CD4-positive, alpha-beta T cell treated with Interferon alpha-2 for 1 hour (primary cell): ENCODE measurements around the gene SRP54.
A peak's percentile ranks its signal among the peaks of the same experiment; 100 is the strongest.
"Not testable (repeated sequence)": the region's sequence is repeated elsewhere in the genome, so short reads cannot be mapped to it uniquely, and the experiment has no call there.

Source experiments
- DNase-seq, 2 donors: peaks; one replicate each; pipeline ENCODE4 v3.0.0-alpha.2; 2020 to 2022

Gene SRP54

GRCh38 chr14:34985740-34986139 is 2.9 kb downstream of the SRP54 start:
- no peak for DNase-seq

- DNase-seq: no peak
Measured at GRCh38 chr14:34987180-34987579, 4.4 kb downstream of the SRP54 start.

DNA sequence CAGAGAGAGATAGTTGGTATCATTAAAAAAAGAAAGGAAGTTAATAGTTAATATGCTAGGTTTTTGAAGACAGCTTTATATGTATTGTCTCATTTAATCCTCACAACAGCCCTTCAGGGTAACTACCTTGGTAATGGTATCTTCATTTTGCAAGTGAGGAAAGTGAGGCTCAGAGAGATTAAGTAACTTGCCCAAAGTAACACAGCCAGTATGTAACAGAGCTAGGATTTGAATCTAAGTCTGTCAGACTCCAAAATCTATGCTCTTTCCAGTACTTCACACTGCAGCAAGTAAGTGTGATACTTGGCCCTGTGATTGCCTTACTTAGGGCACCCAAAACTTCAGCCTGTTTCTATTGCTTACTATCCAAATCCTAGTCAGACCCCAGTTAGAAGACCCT is 7.0 kb downstream of the SRP54 start:
- no peak for DNase-seq

GRCh38 chr14:34993426-34993825 is 10.6 kb downstream of the SRP54 start:
- DNase-seq: no peak

DNA sequence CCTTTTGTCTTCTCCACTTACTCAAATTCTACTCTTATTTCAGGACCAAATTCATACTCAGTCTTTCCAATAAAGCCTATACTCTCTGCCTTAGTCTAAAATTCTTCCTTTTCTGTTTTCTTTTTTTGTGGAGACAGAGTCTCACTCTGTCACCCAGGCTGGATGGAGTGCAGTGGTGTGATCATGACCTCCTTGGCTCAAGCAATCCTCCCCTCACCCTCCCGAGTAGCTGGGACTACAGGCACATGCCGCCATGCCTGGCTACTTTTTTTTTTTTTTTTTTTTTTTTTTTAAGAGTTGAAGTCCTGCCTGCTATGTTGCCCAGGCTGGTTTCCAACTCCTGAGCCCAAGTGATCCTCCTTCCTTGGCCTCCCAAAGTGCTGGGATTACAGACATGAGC is 11.9 kb downstream of the SRP54 start:
- no peak for DNase-seq

- no peak for DNase-seq
Measured at GRCh38 chr14:34997762-34998161, 15.0 kb downstream of the SRP54 start.

- DNase-seq: no peak
Measured at GRCh38 chr14:34999500-34999899, 16.7 kb downstream of the SRP54 start.

DNA sequence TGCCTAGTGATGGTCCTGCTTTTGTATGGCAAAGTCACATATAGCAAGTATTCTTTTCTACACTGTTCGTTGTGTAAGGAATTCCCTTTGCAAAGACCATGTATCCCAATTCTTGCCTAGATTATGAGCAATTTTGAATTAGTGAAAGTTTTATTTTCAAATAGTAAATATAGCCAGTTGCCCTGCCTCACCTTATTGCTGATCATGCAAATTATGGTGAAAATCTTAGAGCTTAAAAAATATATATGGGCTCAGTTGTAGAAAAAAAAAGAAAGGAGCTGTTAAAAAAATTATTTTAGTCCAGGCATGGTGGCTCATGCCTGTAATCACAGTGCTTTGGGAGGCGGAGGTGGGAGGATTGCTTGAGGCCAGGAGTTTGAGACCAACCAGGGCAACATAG is 18.8 kb downstream of the SRP54 start:
- DNase-seq: no peak

- no peak for DNase-seq
Measured at GRCh38 chr14:35004839-35005238, 22.0 kb downstream of the SRP54 start.

DNA sequence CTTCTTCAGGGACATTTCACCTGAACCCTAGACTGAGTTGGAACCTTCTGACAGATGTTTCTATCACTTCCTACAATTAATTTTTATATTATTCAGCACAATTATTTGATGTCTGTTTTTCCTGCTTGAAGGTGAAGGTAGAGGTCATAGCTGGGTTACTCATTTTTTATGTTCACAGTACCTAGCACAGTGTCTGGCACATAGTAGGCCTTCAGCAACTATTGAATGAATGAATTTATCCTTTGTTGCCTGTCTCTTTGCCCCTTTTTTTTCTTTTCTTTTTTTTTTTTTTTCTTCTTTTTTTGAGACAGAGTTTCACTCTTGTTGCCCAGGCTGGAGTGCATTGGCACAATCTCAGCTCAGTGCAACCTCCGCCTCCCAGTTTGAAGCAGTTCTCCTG is 33.8 kb downstream of the SRP54 start:
- no peak for DNase-seq

GRCh38 chr14:35020713-35021112 is 37.9 kb downstream of the SRP54 start:
- no peak for DNase-seq

DNA sequence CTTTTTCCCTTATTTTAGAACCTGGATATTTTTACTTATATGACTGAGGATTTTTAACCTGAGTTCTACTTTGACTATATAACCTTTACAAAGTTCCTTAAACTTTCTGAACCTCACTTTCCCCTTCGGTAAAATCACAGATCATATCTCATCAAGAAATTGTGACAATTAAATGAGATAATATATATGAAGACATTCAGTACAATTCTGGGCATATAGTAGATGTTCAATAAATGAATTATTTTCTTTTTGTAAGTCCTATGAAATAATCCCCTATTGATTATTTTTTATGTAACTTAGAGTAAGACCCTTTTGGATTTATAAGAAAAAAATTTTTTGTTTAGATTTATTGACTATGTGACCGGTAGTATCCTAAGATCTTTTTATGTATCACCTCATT is 45.6 kb downstream of the SRP54 start:
- DNase-seq: no peak

DNA sequence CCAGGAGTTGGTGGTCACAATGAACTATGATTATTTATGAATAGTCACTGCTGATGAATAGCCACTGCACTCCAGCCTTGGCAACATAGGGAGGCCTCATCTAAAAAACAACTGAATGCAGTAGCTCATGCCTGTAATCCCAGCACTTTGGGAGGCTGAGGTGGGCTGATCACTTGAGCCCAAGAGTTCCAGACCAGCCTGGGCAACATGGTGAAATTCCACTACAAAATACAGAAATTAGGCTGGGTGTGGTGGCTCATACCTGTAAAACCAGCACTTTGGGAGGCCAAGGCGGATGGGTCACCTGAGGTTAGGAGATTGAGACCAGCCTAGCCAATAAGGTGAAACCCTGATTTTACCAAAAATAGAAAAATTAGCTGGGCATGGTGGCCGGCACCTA is 49.8 kb downstream of the SRP54 start:
- DNase-seq: no peak

DNA sequence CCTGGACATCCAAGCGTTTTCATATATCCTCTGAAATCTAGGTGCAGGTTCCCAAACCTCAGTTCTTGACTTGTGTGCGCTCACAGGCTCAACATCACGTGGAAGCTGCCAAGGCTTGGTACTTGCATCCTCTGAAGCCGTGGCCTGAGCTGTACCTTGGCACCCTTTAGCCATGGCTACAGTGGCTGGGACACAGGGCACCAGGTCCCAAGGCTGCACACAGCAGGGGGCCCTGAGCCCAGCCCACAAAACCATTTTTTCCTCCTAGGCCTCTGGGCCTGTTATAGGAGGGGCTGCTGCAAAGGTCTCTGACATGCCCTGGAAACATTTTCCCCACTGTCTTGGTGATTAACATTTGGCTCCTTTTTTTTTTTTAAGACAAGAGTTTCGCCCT is 51.6 kb downstream of the SRP54 start:
- DNase-seq: no peak

- DNase-seq: not testable (repeated sequence)
Measured at GRCh38 chr14:35034944-35035554, 52.3 kb downstream of the SRP54 start.

- not testable (repeated sequence) for DNase-seq
Measured at GRCh38 chr14:35038312-35038711, 55.5 kb downstream of the SRP54 start.

DNA sequence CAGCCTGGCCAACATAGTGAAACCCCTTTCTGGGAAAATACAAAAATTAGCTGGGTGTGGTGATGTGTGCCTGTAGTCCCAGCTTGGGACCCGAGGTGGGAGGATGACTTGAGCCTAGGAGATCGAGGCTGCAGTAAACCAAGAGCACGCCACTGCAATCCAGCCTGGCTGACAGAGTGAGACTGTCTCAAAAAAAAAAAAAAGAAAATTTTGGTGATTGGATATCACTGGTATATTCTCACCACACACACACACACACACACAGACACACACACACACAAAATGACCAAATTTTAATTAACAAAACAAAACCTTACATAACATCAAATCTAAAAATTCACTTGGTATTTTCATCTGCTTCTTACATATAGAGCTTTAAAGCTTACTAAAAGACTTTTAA is 59.8 kb downstream of the SRP54 start:
- no peak for DNase-seq

GRCh38 chr14:35043046-35043445 is 60.3 kb downstream of the SRP54 start:
- no peak for DNase-seq

DNA sequence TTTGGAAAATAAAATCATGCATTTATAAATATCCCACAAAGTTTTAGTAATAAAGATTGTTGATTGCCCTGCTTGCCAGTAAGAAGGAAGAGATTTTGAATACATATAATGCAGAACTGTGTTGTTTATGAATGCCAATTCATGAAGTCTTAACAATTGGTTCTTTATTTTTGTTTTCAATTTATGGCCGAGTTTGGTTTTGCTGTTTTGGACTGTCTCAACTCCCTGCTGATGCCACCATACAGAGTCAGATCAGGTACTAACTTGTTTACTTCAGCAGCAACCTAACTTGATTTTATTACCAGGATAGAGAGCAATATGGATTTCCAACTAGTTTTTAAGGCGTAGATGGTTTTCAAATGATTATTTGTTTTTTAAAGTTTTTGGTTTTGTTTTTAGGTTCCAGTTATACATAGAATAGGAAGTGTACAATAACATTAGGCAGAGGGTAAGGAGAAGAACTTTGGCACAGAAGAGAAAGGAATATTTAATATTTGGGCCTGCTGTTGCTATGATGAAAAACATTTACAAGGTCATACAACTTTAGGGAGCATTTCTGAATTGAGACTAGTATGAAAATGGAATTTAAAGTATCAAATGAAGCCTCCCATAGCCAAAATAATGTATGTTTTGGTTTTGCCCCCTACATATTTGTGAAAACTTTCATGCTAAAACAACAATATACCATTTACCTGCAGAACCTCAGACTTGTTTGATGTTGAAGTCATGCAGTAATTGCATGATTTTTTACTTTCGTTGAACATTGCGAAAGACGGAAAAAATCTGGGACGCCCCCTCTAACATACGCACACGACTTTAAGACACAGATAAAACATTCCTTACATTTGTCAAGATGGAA is 62.4 kb downstream of the SRP54 start:
- no peak for DNase-seq

DNA sequence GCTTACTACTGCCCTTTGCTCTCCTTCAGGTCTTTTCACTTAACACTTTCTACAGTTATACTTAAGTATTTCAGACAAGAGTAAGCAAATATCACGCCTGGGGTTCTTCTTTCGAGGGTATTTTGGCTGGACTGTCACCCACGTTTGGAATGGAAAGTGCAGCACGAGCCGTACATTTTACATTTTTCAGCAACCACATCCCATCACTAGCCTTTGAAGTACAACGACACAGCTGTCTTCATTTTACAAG is 62.9 kb downstream of the SRP54 start:
- DNase-seq: no peak

- DNase-seq: peak; percentile 99 to 100
Measured at GRCh38 chr14:35046048-35046750, 63.4 kb downstream of the SRP54 start, which contains the start of gene FAM177A1. Gene FAM177A1, plus strand, starts transcription at chr14:35046272. Its CDS starts 192 bp downstream, at chr14:35046464.

DNA sequence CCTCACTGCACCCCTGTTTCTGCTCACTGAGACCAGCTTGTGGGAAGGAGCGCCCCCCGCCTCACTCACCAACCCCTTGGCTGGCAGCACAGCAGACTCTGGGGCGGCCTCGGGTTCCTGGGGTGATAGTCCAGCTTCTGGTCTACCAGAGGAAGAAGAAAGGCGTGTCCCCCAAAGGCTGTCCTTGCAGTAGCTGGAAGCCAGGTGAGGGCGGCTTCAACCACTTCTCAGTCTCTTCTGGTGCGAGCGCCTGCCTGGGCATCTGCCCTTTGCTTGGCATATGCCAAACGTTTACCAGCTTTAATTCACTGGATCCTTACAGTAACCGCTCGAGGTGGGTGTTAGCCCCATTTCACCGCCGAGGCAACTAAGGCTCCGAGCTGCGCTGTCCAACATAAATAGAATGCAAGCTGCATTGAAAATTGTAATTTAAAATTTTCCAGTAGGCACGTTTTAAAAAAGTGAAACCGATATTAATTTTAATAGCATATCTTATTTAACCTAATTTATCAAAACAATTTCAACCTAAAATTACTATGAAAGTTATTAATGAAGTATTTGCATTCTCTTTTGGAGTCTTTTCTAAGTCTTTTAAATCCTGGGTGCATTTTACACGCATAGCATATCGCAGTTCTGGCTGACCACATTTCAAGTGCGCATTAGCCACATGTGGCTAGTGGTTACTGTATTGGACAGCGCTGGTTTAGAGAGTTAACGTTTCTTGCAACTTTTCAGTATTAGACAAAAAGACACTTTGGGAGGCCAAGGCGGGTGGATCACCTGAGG is 64.2 kb downstream of the SRP54 start:
- peak in 1 of 2 donors; percentile 33 for DNase-seq

GRCh38 chr14:35047976-35048513 is 65.3 kb downstream of the SRP54 start:
- no peak for DNase-seq
